IPS DF 6.9 (cell line): Measurements from ENCODE around the gene PCYT1A.
"Not testable (repeated sequence)": the region's sequence is repeated elsewhere in the genome, so short reads cannot be mapped to it uniquely, and the experiment has no call there.

ENCODE experiments used
- DNase-seq: peaks from one replicate; pipeline ENCODE4 v3.0.0-alpha.2; 2013; ENCODE audit warnings: low read depth, low spot score
- H3K27ac ChIP-seq: one replicate; pipeline ENCODE4 v1.5.1; 2013; ENCODE audit warnings: low read length, control low read depth
- H3K27me3 ChIP-seq: 2 replicates; pipeline ENCODE4 v1.6.1; 2013; ENCODE audit warnings: mild to moderate bottlenecking, low read length; ENCODE audit not compliant: control insufficient read depth, insufficient read depth
- H3K36me3 ChIP-seq: 2 replicates; pipeline ENCODE4 v1.6.1; 2013; ENCODE audit warnings: low read length; ENCODE audit not compliant: control insufficient read depth, insufficient read depth
- H3K4me1 ChIP-seq: 2 replicates; pipeline ENCODE4 v1.6.1; 2013; ENCODE audit warnings: low read length; ENCODE audit not compliant: control insufficient read depth, insufficient read depth
- H3K4me3 ChIP-seq: 2 replicates; pipeline ENCODE4 v1.5.1; 2013; ENCODE audit warnings: mild to moderate bottlenecking, low read length
- H3K9me3 ChIP-seq: 2 replicates; pipeline ENCODE4 v1.6.1; 2013; ENCODE audit warnings: low read length, inconsistent platforms; ENCODE audit not compliant: control insufficient read depth, insufficient read depth
- WGBS: extraction: QIAGEN DNeasy Blood & Tissue Kit; methylation state at CpG from one replicate; pipeline ENCODE4 v1.1.7; 2013; ENCODE audit warnings: mixed read lengths, missing lambda C conversion rate; ENCODE audit not compliant: insufficient read length, insufficient coverage; 5-methylcytosine and 5-hydroxymethylcytosine counted together

PCYT1A gene

GRCh38 chr3:196192524-196193051, 94.9 kb downstream of the PCYT1A start:
- no peaks in the 10 kb centered on the region for H3K27me3 ChIP-seq
- DNase-seq: no peak
- H3K36me3 ChIP-seq: no peaks in the 10 kb centered on the region
- no peak overlapping the region for H3K4me3 ChIP-seq
- H3K4me1 ChIP-seq: peaks cover 3% of the 10 kb centered on the region; the same call in 1 of the 2 replicates
- H3K9me3 ChIP-seq: no peaks in the 10 kb centered on the region
- no CpG with 5 or more reads among the region's 14 CpGs for WGBS
- H3K27ac ChIP-seq: no peak overlapping the region

GRCh38 chr3:196192036-196192523, 95.4 kb downstream of the PCYT1A start:
- no peak for DNase-seq
- no CpG with 5 or more reads among the region's 11 CpGs for WGBS
- peaks cover 3% of the 10 kb centered on the region; the same call in 1 of the 2 replicates for H3K4me1 ChIP-seq

GRCh38 chr3:196189566-196190347, 97.8 kb downstream of the PCYT1A start:
- no peaks in the 10 kb centered on the region for H3K27me3 ChIP-seq
- H3K4me3 ChIP-seq: no peak overlapping the region
- DNase-seq: no peak
- WGBS: no CpG with 5 or more reads among the region's 16 CpGs
- no peak overlapping the region for H3K27ac ChIP-seq
- no peaks in the 10 kb centered on the region for H3K36me3 ChIP-seq
- peaks cover 1% of the 10 kb centered on the region; the same call in 1 of the 2 replicates for H3K4me1 ChIP-seq
- H3K9me3 ChIP-seq: no peaks in the 10 kb centered on the region

More at GRCh38 chr3:196192036-196192523, 95.4 kb downstream of the PCYT1A start:
- H3K36me3 ChIP-seq: no peaks in the 10 kb centered on the region
- H3K9me3 ChIP-seq: no peaks in the 10 kb centered on the region
- no peaks in the 10 kb centered on the region for H3K27me3 ChIP-seq
- no peak overlapping the region for H3K4me3 ChIP-seq
- H3K27ac ChIP-seq: no peak overlapping the region

GRCh38 chr3:196186651-196187573, 100.6 kb downstream of the PCYT1A start:
- no peak overlapping the region for H3K4me3 ChIP-seq

DNA sequence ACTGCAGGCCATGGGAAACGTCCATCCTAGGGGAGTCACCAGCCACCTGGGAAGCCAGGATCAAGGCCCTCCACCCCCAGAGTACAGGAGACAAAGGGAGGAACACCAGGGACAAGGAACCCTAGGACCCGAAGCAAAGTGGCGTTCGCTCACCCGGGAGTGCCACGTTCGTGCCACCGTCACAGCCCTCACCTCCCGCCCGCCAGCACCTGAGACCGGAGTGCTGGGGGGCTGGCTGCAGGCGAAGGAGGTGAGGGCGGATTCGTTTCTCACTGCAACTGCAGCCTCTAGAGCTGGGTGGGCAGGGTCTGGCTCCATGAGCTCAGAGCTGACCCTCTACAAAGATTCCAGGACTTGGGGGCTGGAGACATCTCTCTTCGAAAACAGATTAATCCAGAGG, 102.6 kb downstream of the PCYT1A start:
- no peaks in the 10 kb centered on the region for H3K27me3 ChIP-seq
- H3K27ac ChIP-seq: no peak overlapping the region
- H3K4me3 ChIP-seq: no peak overlapping the region
- DNase-seq: no peak
- H3K36me3 ChIP-seq: no peaks in the 10 kb centered on the region
- no CpG with 5 or more reads among the region's 15 CpGs for WGBS
- no peaks in the 10 kb centered on the region for H3K9me3 ChIP-seq
- peaks cover 1% of the 10 kb centered on the region; the same call in 1 of the 2 replicates for H3K4me1 ChIP-seq

More at GRCh38 chr3:196186651-196187573, 100.6 kb downstream of the PCYT1A start:
- H3K36me3 ChIP-seq: no peaks in the 10 kb centered on the region
- H3K27ac ChIP-seq: no peak overlapping the region
- no CpG with 5 or more reads among the region's 31 CpGs for WGBS
- DNase-seq: no peak
- H3K4me1 ChIP-seq: peaks cover 1% of the 10 kb centered on the region; the same call in 1 of the 2 replicates
- no peaks in the 10 kb centered on the region for H3K9me3 ChIP-seq
- H3K27me3 ChIP-seq: no peaks in the 10 kb centered on the region

DNA sequence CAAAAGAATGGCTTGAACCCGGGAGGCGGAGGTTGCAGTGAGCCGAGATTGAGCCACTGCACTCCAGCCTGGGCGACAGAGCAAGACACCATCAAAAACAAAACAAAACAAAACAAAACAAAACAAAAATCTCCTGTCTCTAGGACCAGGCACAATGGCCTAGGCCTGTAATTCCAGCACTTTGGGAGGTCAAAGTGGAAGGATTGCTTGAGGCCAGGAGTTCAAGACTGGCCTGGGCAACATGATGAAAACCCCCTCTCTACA, 103.4 kb downstream of the PCYT1A start:
- WGBS: no CpG with 5 or more reads among the region's 4 CpGs
- not testable (repeated sequence) for DNase-seq, H3K9me3 ChIP-seq, H3K4me1 ChIP-seq, H3K4me3 ChIP-seq, H3K27ac ChIP-seq, H3K27me3 ChIP-seq, H3K36me3 ChIP-seq

GRCh38 chr3:196181127-196181546, 106.4 kb downstream of the PCYT1A start:
- peaks cover 2% of the 10 kb centered on the region; the same call in 1 of the 2 replicates for H3K4me1 ChIP-seq
- WGBS: no CpG with 5 or more reads among the region's 10 CpGs
- no peak overlapping the region for H3K27ac ChIP-seq
- DNase-seq: no peak
- H3K36me3 ChIP-seq: no peaks in the 10 kb centered on the region
- H3K27me3 ChIP-seq: no peaks in the 10 kb centered on the region
- no peaks in the 10 kb centered on the region for H3K9me3 ChIP-seq
- H3K4me3 ChIP-seq: no peak overlapping the region

- H3K4me1 ChIP-seq: peaks cover 2% of the 10 kb centered on the region; the same call in 1 of the 2 replicates
- no peaks in the 10 kb centered on the region for H3K36me3 ChIP-seq
- no peak overlapping the region for H3K27ac ChIP-seq
- H3K27me3 ChIP-seq: no peaks in the 10 kb centered on the region
- no peak overlapping the region for H3K4me3 ChIP-seq
- no CpG with 5 or more reads among the region's 9 CpGs for WGBS
- no peaks in the 10 kb centered on the region for H3K9me3 ChIP-seq
- DNase-seq: no peak
Measured at GRCh38 chr3:196180346-196180745, 107.2 kb downstream of the PCYT1A start.
